ENCODE measurements around the gene UBE2F.
"Not testable (repeated sequence)": the region's sequence is repeated elsewhere in the genome, so short reads cannot be mapped to it uniquely, and the experiment has no call there.

UBE2F gene

DNA sequence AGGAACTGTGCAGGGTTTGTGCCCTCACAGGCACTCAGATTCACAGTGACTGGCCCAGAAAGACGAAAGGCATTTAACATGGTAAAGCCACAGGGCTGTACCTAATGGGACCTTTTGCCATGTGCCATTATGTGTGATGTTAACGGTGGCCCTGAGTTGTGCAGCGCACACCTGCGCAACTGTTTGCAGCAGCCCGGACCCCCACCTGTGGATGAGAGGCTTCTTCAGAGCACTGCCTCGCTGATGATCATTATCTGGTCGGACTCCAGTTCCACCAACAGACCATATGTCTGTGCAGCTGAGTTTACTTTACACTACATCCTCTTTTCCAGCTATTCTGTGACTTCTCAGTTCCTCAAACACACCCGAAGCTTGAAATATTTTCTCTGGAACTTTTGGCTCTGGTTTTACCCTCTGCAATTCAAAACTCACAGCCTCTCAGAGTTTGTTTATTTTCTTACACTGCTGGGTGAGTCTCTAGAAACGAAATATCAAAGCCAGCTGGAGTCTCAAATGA is 35.6 kb upstream of the UBE2F start:
- Histone ChIP-seq H3K27me3 (ENCODE audit: control insufficient read depth, insufficient read depth, low read length) (no peaks in the 10 kb centered on the region), H3K4me1 (ENCODE audit: control insufficient read depth, insufficient read depth, low read length) (peaks cover 9% of the 10 kb centered on the region), H3K27ac (ENCODE audit: low read depth, low read length) (no peak overlapping the region), H3K36me3 (ENCODE audit: control insufficient read depth, insufficient read depth, low read length) (no peaks in the 10 kb centered on the region), H3K9ac (ENCODE audit: low read length) (no peak overlapping the region), H3K4me3 (ENCODE audit: low read length) (no peak overlapping the region)

DNA sequence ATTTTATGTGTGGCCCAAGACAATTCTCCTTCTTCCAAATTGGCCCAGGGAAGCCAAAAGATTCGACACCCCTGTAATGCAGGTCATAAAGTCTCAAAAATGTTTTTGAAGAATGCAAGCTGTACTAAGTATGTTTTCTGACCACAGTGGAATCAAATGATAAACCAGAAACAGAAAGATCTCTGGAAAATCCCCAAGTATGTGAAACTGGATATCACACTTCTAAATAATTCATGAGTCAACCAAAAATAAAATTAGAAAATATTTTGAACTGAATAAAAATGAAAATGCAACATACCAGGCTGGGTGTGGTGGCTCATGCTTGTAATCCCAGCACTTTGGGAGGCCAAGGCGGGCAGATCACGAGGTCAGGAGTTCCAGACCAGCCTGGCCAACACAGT is 34.1 kb upstream of the UBE2F start:
- Histone ChIP-seq H3K9ac (ENCODE audit: low read length) (no peak overlapping the region), H3K27me3 (ENCODE audit: control insufficient read depth, insufficient read depth, low read length) (no peaks in the 10 kb centered on the region), H3K27ac (ENCODE audit: low read depth, low read length) (no peak overlapping the region), H3K4me3 (ENCODE audit: low read length) (no peak overlapping the region), H3K36me3 (ENCODE audit: control insufficient read depth, insufficient read depth, low read length) (no peaks in the 10 kb centered on the region), H3K4me1 (ENCODE audit: control insufficient read depth, insufficient read depth, low read length) (peaks cover 9% of the 10 kb centered on the region)

DNA sequence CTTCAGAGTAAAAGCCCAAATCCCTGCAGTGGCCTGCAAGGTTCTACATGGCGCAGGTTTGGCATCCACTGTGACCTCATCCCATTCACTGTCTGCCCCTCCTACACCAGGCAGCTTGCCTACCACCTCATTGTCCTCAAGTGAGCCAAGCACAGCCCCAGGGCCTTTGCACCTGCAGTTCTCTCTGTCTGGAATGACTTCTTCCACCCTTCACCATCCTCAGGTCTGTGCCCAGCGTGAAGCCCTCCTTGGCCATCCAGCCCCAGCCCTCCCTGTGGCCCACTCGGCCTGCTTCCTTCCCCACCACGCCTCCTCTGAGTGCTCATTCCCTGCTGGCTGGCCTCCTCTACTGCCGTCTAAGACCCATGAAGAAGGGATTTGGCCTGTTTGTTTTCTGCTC is 32.6 kb upstream of the UBE2F start:
- Histone ChIP-seq H3K36me3 (ENCODE audit: control insufficient read depth, insufficient read depth, low read length) (no peaks in the 10 kb centered on the region), H3K27ac (ENCODE audit: low read depth, low read length) (no peak overlapping the region), H3K27me3 (ENCODE audit: control insufficient read depth, insufficient read depth, low read length) (no peaks in the 10 kb centered on the region), H3K4me3 (ENCODE audit: low read length) (no peak overlapping the region), H3K4me1 (ENCODE audit: control insufficient read depth, insufficient read depth, low read length) (peaks cover 9% of the 10 kb centered on the region), H3K9ac (ENCODE audit: low read length) (no peak overlapping the region)

DNA sequence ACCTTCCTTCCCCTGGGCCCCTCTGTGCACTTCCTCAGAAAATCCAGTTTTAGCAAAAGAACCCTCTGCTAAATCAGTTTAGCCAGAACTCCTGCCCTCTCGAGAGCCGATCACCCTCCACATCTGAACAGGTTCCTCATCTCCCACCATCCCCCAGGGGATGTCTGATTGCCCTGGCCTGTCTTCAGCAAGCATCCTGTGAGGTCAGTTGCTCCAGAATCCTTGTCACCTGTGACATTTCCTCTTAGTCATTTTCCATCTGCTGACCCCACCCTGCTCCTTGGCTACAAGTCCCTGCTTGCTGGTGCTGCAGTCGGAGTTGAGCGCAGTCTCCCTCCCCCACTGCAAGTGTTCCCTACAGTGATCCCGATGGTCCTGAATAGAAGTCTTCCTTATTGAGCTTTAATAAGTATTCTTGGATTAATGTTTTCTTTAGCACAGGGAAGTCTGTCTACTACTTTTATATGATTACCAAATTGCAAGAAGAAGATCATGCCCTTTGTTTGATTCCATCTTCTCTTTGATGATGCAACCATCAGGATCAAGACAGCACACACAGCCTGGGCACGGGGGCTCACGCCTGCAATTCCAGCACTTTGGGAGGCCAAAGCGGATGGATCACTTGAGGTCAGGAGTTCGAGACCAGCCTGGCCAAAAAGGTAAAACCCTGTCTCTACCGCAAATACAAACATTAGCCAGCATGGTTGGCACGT is 30.9 kb upstream of the UBE2F start:
- no peaks in the 10 kb centered on the region for H3K36me3 ChIP-seq (ENCODE audit: control insufficient read depth, insufficient read depth, low read length)
- no peak overlapping the region for H3K4me3 ChIP-seq (ENCODE audit: low read length)
- H3K27me3 ChIP-seq (ENCODE audit: control insufficient read depth, insufficient read depth, low read length): no peaks in the 10 kb centered on the region
- no peak overlapping the region for H3K27ac ChIP-seq (ENCODE audit: low read depth, low read length)
- H3K4me1 ChIP-seq (ENCODE audit: control insufficient read depth, insufficient read depth, low read length): peaks cover 9% of the 10 kb centered on the region
- no peak overlapping the region for H3K9ac ChIP-seq (ENCODE audit: low read length)

DNA sequence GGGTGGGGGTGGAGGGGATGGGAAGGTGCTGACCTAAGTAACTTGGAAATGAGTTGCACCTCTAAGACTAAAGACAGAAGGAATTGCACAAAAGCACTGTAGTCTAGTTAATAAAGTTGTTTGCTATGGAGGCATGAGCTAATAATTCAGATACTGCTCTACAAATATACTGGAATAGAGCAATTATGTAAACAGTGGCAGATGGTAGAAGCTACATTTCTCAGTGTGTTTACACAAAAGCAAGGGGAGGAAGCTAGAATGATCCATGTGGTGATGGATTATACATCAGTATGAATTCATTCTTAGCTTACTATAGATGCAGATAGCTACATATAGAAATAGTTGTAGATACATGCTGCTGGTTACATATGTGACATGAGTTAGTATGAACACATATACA is 27.6 kb upstream of the UBE2F start:
- no peaks in the 10 kb centered on the region for H3K27me3 ChIP-seq (ENCODE audit: control insufficient read depth, insufficient read depth, low read length)
- no peaks in the 10 kb centered on the region for H3K36me3 ChIP-seq (ENCODE audit: control insufficient read depth, insufficient read depth, low read length)
- H3K9ac ChIP-seq (ENCODE audit: low read length): no peak overlapping the region
- no peak overlapping the region for H3K4me3 ChIP-seq (ENCODE audit: low read length)
- no peaks in the 10 kb centered on the region for H3K4me1 ChIP-seq (ENCODE audit: control insufficient read depth, insufficient read depth, low read length)
- no peak overlapping the region for H3K27ac ChIP-seq (ENCODE audit: low read depth, low read length)

DNA sequence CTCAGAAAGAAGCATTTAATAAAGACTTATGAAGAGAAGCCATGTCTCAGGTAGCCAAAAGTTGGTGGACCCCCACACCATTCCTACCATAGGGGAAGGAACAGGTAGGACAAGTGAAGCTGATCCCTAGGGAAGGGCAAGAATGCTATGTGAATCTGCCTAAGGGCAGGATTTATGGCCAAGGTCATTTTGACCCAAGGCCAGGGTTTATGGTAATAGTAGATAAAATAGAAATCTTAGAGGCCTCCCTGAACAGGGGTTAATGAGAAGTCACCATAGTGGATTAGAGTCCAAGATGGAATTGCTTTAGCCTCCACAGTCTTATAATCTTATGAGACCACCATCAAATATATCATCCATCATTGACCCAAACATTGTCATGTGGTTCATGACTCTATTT is 26.0 kb upstream of the UBE2F start:
- Histone ChIP-seq H3K27ac (ENCODE audit: low read depth, low read length) (no peak overlapping the region), H3K4me1 (ENCODE audit: control insufficient read depth, insufficient read depth, low read length) (no peaks in the 10 kb centered on the region)

DNA sequence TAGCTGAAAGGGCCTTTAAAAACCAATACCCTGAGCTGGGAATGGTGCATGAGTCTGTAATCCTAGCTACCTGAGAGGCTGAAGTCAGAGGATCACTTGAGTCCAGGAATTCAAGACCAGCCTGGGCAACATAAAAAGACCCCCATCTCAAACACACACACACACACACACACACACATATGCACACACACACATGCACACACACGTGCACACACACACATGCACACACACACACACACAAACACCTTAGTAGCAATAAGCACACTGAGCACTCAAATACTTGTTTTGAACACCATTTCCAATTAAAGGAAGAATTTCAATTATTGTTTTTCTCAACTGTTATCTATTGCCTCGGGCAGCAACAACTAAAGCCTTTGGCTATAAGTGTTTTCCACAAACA is 25.6 kb upstream of the UBE2F start:
- no peaks in the 10 kb centered on the region for H3K27me3 ChIP-seq (ENCODE audit: control insufficient read depth, insufficient read depth, low read length)
- no peak overlapping the region for H3K9ac ChIP-seq (ENCODE audit: low read length)
- no peak overlapping the region for H3K27ac ChIP-seq (ENCODE audit: low read depth, low read length)
- H3K36me3 ChIP-seq (ENCODE audit: control insufficient read depth, insufficient read depth, low read length): no peaks in the 10 kb centered on the region
- no peak overlapping the region for H3K4me3 ChIP-seq (ENCODE audit: low read length)
- no peaks in the 10 kb centered on the region for H3K4me1 ChIP-seq (ENCODE audit: control insufficient read depth, insufficient read depth, low read length)

More for the DNA sequence above, 26.0 kb upstream of the UBE2F start:
- no peak overlapping the region for H3K4me3 ChIP-seq (ENCODE audit: low read length)
- H3K9ac ChIP-seq (ENCODE audit: low read length): no peak overlapping the region
- H3K27me3 ChIP-seq (ENCODE audit: control insufficient read depth, insufficient read depth, low read length): no peaks in the 10 kb centered on the region
- H3K36me3 ChIP-seq (ENCODE audit: control insufficient read depth, insufficient read depth, low read length): no peaks in the 10 kb centered on the region

DNA sequence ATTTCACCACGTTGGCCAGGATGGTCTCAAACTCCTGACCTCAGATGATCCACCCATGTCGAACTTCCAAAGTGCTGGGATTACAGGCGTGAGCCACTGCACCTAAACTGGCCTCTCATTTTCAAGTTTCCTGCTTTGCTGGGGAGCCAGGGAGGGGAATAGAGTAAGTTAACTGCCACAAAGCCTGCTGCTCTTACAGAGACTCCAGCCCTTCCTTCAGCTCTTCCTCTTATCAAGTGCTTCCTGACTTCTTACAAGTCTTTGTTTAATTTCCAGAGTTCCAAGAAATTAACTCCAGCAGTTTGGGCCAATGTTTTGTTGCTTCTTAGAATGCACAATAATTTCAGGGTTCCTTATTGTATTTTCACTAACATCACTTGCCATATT is 24.3 kb upstream of the UBE2F start:
- Histone ChIP-seq H3K9ac (ENCODE audit: low read length) (no peak overlapping the region), H3K4me1 (ENCODE audit: control insufficient read depth, insufficient read depth, low read length) (no peaks in the 10 kb centered on the region), H3K36me3 (ENCODE audit: control insufficient read depth, insufficient read depth, low read length) (no peaks in the 10 kb centered on the region), H3K27ac (ENCODE audit: low read depth, low read length) (no peak overlapping the region), H3K4me3 (ENCODE audit: low read length) (no peak overlapping the region), H3K27me3 (ENCODE audit: control insufficient read depth, insufficient read depth, low read length) (no peaks in the 10 kb centered on the region)

DNA sequence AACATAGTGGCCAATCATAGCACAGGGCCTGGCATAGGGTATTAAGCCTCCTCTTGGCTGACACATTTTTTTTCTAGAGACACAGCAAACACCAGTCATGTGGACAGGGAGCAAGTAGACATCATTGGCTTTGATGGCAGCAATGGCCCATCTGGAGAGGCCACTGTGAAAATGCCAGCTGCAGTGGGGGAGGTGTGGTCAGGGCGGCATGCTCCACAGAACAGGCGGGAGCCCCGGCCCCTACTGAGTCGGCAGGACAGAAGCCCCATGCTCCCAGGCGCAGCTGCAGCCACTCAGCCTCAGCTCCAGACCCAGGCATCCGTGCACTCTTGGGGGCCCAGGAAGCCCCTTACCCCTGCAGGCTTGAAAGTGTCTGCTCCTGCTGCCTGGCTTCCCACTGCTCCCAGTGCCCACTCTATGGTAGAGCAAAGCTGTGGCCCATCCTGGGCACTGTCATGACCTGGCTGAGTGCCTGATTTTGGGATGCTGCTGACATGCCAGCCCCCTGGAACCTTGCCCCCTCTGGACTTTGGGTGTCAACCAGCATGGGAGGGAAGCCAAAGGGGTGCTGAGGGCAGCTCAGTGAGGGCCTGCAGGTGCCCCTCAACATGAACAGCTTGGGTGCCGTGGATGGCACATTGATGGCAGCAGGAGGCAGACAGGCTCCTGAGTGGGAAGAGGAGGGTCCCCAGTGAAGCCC is 23.3 kb upstream of the UBE2F start:
- Histone ChIP-seq H3K36me3 (ENCODE audit: control insufficient read depth, insufficient read depth, low read length) (no peaks in the 10 kb centered on the region), H3K27ac (ENCODE audit: low read depth, low read length) (no peak overlapping the region), H3K4me3 (ENCODE audit: low read length) (no peak overlapping the region), H3K9ac (ENCODE audit: low read length) (no peak overlapping the region), H3K27me3 (ENCODE audit: control insufficient read depth, insufficient read depth, low read length) (no peaks in the 10 kb centered on the region), H3K4me1 (ENCODE audit: control insufficient read depth, insufficient read depth, low read length) (no peaks in the 10 kb centered on the region)

DNA sequence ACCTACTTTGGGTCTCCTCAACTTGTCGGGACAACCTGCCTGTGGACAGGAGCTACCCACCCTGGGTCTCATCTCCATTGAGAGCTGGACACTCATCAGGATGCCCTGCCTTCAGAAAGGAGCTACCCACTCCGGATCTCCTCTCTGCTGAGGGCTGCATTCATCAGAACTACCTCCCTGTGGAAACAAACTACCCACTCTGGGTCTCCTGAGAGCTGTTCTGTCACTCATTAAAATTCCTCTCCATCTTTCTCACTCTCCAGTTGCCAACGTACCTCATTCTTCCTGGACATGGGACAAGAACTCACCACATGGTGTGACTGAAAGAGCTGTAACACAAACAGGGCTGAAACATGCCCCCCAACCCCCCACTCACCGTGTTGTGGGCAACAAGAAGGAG is 22.5 kb upstream of the UBE2F start:
- Histone ChIP-seq H3K27ac (ENCODE audit: low read depth, low read length) (no peak overlapping the region), H3K27me3 (ENCODE audit: control insufficient read depth, insufficient read depth, low read length) (no peaks in the 10 kb centered on the region), H3K36me3 (ENCODE audit: control insufficient read depth, insufficient read depth, low read length) (no peaks in the 10 kb centered on the region), H3K4me3 (ENCODE audit: low read length) (no peak overlapping the region), H3K4me1 (ENCODE audit: control insufficient read depth, insufficient read depth, low read length) (no peaks in the 10 kb centered on the region), H3K9ac (ENCODE audit: low read length) (no peak overlapping the region)

DNA sequence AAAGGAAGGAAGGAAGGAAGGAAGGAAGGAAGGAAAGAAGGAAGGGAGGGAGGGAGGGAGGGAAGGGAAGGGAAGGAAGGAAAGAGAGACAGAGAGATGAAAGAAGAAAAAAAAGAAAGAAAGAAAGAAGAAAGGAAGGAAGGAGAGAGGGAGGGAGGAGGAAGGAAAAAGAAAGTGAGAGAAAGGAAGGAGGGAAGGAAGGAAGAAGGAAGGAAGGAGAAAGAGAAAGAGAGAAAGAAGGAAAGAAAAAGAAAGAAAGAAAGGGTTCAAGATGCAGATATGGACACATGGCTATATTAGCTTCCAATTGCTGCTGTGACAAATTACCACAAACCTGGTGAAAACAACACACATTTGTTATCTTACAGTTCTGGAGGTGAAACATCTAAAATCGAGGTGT is 20.4 kb upstream of the UBE2F start:
- no peak overlapping the region for H3K4me3 ChIP-seq (ENCODE audit: low read length)
- no peaks in the 10 kb centered on the region for H3K36me3 ChIP-seq (ENCODE audit: control insufficient read depth, insufficient read depth, low read length)
- H3K9ac ChIP-seq (ENCODE audit: low read length): no peak overlapping the region
- no peak overlapping the region for H3K27ac ChIP-seq (ENCODE audit: low read depth, low read length)
- H3K4me1 ChIP-seq (ENCODE audit: control insufficient read depth, insufficient read depth, low read length): no peaks in the 10 kb centered on the region
- no peaks in the 10 kb centered on the region for H3K27me3 ChIP-seq (ENCODE audit: control insufficient read depth, insufficient read depth, low read length)

DNA sequence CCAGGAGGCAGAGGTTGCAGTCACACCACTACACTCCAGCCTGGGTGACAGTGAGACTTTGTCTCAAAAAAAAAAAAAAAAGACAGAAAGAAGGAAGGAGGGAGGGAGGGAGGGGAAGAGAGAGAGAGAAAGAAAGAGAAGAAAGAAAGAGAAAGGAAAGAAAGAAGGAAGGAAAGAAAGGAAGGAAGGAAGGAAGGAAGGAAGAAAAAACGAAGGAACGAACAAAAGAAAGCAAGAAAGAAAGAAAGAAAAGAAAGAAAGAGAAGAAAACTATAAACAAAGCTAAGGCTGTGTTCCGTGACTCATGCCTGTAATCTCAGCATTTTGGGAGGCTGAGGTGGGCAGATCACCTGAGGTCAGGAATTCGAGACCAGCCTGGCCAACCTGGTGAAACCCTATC is 15.5 kb upstream of the UBE2F start:
- not testable (repeated sequence) for H3K9ac ChIP-seq (ENCODE audit: low read length); H3K27ac ChIP-seq (ENCODE audit: low read depth, low read length); H3K4me1 ChIP-seq (ENCODE audit: control insufficient read depth, insufficient read depth, low read length); H3K36me3 ChIP-seq (ENCODE audit: control insufficient read depth, insufficient read depth, low read length); H3K4me3 ChIP-seq (ENCODE audit: low read length); H3K27me3 ChIP-seq (ENCODE audit: control insufficient read depth, insufficient read depth, low read length)

DNA sequence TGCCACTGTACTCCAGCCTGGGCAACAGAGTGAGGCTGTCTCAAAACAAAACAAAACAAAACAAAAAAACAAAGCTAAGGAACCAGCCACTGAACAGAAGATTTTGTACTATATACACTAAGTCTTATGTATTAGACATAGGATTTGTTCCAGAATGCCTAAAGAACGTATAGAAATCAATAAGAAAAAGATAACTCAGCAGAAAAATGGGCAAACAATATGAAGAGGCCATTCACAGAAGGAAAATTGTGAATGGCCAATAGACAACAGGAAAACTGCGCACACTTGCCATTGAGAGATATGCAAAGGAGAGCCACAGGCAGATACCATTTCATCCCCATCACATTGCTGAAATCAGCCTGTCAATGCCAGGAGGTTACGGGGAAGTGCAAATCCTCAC is 14.9 kb upstream of the UBE2F start:
- Histone ChIP-seq H3K27ac (ENCODE audit: low read depth, low read length) (no peak overlapping the region), H3K4me1 (ENCODE audit: control insufficient read depth, insufficient read depth, low read length) (no peaks in the 10 kb centered on the region), H3K4me3 (ENCODE audit: low read length) (no peak overlapping the region), H3K9ac (ENCODE audit: low read length) (no peak overlapping the region), H3K36me3 (ENCODE audit: control insufficient read depth, insufficient read depth, low read length) (no peaks in the 10 kb centered on the region), H3K27me3 (ENCODE audit: control insufficient read depth, insufficient read depth, low read length) (no peaks in the 10 kb centered on the region)
